PC-9 (cell line): ENCODE data around the gene GOLGA8T.
"Not testable (repeated sequence)": the region's sequence is repeated elsewhere in the genome, so short reads cannot be mapped to it uniquely, and the experiment has no call there.

Source experiments
- EZH2 ChIP-seq: fragments of 200-600 bp; sonication (generic); IDR thresholded peaks from 2 replicates; pipeline ENCODE4 v1.8.0; 2017; ENCODE audit warnings: antibody characterized with exemption, low read depth
- TF ChIP-seq, protein P1 (sequence below): fragments of 200-600 bp; sonication (generic); conservative IDR thresholded peaks from 2 replicates; pipeline ENCODE4 v1.6.1; 2017; ENCODE audit warnings: mixed run types, antibody characterized with exemption, mild to moderate bottlenecking, moderate library complexity

DNA sequence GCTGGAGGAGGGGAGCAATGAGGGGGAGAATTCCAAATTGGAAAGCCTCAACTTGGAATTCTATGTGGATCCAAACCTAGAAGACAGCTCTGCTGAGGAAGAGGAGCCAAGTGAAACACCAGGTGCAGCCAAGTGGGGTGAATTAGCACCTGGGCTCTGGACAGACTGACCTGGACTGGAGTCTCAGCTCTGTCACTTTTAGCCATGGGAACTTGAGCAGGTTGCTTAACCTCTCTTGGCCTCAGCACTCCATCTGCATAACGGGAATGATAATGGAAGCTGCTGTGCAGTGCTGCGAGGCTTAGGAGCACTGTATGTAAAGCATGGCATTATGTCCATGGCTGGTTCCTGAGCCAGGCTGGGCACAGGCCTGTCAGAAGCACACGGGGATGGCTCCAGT lies 41.8 kb downstream of the GOLGA8T start:
- TF ChIP-seq EZH2, result not testable (repeated sequence)
- TF ChIP-seq, protein P1, sequence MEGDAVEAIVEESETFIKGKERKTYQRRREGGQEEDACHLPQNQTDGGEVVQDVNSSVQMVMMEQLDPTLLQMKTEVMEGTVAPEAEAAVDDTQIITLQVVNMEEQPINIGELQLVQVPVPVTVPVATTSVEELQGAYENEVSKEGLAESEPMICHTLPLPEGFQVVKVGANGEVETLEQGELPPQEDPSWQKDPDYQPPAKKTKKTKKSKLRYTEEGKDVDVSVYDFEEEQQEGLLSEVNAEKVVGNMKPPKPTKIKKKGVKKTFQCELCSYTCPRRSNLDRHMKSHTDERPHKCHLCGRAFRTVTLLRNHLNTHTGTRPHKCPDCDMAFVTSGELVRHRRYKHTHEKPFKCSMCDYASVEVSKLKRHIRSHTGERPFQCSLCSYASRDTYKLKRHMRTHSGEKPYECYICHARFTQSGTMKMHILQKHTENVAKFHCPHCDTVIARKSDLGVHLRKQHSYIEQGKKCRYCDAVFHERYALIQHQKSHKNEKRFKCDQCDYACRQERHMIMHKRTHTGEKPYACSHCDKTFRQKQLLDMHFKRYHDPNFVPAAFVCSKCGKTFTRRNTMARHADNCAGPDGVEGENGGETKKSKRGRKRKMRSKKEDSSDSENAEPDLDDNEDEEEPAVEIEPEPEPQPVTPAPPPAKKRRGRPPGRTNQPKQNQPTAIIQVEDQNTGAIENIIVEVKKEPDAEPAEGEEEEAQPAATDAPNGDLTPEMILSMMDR, result not testable (repeated sequence)
